NCI-H2227 treated with DMSO at 0.1 percent for 48 hours (cell line): ENCODE results near the gene ARHGAP26.

Source experiments
- DNase-seq: peaks from one replicate; lab custom pipeline; 2025; lab: John Stamatoyannopoulos, UW

ARHGAP26 gene

DNA sequence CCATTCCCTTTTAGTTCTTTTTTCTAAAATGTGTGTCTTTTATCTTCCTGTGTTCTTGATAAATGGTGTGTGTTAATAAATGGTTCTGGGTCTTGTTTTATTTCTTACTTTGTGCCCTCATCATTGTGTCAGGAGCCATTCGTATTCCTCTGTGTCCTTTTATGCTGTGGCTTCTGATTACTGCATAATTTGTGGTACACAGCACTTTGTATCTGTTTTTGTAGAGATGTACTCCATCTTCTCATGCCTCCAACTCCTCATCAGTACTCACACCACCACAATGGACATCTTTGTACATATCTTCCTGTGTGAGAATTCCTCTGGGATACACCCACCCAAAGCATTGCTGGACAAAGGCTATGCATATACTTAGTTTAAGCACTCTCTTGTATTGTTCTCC lies 247.4 kb downstream of the ARHGAP26 start:
- no peak for DNase-seq

DNA sequence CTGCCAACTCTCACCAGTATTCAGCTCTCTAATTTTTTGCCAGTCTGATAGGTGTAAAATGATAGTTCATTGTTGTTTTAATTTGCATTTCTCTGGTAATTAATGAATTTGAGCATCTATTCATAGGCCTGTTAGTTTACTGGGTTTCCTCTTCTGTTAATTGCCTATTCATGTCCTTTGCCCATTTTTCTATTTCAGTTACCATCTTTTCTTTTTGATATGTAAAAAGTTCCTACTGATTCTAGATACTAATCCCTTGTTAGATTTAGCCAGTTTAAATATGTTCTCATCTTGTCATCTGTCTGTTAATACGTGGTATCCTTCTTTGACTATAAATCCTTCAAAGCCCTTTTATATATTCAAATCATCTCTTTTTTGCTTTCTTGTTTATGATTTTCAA lies 247.8 kb downstream of the ARHGAP26 start:
- no peak for DNase-seq

DNA sequence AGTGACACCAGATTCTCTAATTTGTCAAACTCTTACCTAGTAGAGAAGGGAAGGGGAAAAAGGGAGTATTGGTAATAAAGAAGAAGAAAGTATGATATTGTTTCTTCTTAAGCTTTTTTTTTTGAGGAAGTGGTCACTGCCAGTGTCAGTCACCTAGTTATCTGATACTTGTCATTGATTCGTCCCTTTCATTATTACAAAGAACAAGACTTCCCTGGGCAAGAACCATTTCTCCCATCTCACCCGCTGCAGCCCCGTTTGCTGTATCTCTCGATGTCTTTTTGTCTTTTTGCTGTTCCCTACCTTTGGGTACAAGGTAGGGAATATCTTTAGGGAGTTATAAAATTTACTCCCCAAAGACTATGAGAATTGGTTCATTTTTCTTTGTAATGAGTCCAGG lies 249.0 kb downstream of the ARHGAP26 start:
- no peak for DNase-seq

DNA sequence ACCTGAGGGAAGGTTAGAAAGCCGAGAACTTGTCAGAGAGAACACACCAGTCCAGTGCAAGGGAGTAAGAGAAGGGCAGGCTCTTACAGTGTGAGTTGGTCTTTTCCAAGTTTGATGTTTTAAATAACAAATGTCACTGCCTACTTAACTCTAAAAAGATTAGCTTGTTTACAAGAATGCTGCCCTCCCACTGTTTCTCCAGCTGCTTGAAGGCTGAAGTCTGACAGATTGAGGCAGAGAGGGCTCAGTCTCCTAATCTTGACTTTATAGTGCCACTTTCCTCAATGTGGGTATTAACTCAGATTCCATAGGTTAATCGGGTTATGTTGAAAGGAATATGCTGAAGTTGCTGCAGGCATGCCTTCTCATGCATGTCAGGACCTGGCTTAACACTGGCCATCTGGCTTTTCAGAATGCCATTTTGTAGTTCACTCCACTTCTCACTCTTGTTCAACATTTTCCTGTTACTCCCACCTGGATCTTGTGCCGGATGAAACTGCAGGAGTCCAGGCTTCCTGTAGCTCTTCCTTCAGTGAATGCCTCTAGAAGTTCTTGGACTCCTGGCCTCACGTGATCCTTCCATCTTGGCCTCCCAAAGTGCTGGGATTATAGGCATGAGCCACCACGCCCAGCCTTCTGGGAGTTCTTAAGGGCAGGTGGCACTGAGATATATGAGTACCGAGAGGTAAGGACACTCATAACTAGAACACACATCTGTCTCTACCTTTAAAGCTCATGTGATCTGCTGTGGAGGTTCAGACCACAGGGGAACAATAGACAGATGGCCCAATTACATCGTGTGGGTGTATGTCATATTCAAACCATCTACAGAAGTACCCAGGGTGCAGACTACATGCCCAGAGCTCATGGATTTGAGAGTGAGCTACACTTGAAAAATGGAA lies 249.7 kb downstream of the ARHGAP26 start:
- no peak for DNase-seq

DNA sequence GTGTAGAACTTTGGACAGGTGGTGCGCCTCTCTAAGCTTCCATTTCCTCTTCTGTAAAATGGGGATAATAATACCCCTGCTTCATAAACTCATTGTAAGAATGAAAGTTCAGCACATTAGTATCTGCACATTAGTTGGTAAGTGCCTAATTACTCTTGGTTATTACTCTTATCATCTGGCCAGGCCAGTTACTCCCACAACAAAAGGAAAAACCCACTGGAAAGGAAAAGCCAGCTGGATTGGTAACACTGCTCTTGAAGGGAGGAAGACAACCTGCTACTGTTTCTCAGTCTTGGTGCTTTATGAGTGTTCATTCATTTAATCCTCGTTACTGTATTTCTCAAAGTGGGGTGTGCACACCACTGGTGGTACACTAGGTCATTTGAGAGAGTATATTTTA lies 251.4 kb downstream of the ARHGAP26 start:
- DNase-seq = no peak

DNA sequence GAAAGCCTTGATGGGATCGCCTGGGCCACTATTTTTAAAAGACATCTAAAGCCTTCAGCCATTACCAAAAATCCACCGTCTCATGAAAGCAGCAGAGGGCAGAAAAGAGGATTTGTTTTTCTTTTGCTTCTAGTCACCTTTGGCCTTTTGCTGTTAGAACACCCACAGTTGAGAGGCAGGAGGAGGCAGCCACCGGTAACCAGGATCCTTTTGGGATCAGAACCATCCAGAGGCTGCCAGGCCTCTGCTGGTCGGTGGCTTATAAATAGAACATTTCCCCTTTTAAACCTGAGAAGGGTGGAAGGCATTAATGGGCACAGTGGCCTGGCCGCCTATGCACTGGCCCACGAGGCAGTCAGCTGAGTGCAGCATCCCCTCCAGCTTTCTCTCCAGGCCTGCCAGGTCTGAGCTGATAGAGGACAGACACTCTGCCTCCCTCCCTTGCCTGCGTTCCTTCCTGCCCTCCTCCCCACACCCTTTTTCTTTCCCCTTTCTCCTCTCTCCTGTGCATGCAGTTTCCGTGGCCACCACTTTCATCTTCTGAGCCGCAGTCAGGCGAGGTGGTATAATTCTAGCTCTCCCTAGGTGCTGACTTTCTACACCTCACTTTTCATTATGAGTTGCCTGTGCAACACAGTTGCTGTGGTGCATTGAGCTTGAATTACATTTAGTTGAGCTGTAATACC lies 253.4 kb downstream of the ARHGAP26 start:
- DNase-seq = no peak

DNA sequence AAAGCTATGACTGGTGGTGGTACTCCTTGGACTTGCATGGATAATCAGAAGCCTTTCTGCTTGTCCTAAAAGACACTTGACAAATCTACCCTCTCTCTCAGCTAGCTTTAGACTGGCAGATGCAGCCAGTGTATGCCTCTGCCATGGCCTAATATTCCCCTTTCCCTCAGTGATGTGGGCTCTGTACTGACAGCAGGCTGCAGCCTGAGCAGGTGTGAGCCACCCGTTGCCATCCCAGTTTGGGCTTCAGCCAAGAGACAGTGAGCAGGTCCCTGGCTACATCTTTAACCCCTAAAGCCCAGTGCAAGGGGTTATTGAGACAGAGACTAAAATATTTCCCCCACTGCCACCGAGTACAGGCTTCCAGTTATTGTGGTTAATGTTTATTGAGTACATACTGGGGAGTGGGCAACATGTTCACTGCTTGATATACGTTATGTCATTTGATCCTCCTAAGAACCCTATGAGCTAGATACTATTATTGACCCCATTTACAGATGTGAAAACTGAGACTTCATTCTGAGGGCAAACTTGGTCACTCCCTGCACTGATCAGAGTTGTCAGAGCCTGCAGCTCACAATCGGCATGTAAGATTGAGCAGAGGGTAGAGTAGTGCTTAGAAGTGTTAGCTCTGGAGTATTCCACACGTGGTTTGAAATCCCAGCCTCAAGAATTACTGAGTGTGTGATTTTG lies 254.2 kb downstream of the ARHGAP26 start:
- no peak for DNase-seq

DNA sequence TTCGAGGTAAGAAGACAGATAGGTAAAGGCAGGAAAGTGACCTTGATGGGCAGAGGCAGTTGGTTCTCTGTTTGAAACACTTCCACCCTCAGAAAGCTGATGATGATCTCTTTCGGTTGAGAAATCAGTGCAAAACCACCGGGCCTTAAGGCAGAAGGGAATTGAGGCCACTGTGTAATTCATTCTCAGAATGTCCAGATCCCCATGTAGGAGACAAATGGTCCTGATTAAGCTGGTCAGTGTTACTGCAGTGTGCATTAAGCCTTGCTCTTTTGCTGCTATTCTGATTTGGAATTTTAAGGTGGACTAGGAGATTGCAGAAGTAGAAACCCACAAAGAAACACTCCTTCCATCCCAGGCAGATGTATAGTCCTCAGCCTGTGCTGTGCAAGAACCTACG lies 255.2 kb downstream of the ARHGAP26 start:
- no peak for DNase-seq

DNA sequence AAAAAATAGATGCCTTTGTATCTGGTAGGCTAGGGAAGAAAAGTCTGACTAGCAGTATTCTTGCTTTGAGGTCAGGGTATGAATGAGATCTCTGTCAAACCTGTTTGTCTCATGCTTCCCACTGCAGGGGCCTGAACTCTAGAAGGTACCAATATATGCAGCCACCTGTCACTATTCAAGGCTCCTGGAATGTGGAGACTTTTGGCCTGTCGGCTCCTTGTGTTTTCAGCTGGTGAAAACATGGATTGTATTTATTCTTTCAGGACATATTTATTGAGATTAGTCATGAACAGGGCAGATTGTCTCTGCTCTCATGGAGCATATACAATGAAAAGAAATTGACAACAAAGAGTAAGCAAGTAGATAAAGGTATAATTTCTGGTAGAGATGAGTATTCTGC lies 255.8 kb downstream of the ARHGAP26 start:
- DNase-seq = no peak

DNA sequence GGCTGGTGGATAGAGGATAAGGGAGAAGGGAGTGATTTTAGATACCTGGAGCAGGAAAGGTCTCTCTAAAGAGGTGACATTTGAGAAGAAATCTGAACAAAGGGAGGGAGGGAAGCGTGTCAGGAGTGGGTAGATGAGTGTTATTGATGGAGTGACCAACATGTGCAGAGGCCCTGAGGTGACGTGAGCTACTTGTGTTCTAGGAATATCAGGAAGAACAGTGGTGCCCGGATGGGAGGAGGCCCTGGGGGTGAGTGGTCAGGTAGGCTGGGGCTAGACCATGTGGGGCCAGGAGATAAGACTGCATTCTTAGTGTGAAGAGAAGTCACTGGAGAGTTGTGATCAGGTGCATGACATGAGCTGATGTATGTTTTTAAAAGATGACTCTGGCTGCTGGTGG lies 256.2 kb downstream of the ARHGAP26 start:
- DNase-seq = no peak

DNA sequence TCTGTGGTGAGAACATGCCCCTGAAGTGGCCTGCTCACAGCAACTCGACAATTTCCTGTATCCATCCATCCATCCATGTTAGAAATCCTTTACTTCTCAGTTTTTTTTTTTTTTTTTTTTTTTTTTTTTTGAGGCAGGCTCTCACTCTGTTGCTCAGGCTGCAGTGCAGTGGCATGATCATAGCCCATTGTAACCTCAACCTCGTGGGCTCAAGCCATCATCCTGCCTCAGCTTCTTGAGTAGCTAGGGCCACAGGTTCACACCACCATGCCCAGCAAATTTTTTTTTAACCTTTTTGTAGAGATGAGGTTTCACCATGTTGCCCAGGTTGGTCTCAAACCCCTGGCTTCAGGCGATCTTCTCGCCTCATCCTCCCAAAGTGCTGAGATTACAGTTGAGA lies 259.1 kb downstream of the ARHGAP26 start:
- DNase-seq = no peak

DNA sequence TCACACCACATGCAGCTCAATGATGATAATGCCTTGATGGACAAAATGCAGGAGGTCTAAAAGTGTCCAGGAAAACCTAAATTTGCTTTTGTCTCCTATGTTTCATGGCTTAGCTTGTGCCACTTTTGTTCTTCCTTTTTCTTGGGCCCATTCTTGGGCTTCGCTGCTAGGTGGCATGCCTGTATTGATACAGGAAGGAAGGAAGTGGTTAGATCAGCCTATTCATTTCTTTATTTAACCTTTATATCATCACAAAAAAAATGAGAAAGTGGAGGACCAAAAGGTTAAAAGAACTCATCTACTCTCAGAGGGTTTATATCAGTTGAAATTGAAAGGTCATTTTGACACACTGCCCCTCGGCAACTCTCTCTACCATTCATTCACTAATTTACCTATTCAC lies 260.2 kb downstream of the ARHGAP26 start:
- no peak for DNase-seq

DNA sequence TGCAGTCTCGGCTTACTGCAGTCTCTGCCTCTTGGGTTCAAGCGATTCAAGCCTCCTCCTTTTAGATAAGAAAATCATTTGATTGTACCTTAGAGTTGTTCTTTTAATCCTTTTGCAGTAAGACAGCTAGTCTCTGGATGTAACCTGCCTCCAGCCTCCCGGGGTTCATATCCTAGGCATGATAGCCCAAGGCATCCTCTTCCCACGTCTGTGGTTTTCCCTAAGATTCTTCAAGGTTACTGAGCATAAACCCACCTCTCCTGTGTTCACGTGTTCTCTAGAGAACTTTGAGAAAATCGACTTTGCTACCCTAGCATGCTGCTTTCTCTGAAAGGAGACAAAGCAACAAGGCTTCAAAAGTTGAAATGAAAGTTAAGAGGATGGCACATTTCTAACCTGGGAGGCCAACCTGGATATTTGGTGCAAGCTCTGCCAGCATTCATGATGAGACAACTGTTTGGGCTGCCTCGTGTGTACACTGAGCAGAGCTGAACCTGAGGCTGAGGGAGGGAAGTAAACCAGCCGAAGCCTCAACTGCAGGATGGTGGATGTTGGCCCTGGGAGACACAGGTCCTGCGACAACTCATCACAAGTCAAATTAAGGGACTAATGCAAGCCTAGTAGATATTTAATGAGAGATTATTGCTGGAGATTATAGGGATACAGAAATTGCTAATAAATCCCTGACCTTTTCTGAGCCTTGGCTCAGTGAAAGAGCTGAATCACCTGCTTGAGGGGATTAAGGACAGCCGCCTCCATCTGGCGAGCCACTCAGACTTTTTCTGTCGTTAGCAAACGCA lies 261.8 kb downstream of the ARHGAP26 start:
- peak; percentile 51 for DNase-seq

DNA sequence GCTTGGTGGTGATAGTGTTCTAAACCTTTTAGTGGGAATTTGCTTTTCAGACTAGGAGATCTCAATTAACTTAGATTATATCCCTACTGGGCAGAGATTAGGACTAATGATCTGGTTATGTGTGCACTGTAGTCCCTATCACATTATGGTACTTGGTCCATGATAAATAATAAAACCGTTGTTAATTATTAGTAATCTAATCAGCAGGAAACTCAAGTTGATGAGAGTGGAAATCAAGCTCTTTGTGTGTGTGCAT lies 262.3 kb downstream of the ARHGAP26 start:
- DNase-seq = no peak

DNA sequence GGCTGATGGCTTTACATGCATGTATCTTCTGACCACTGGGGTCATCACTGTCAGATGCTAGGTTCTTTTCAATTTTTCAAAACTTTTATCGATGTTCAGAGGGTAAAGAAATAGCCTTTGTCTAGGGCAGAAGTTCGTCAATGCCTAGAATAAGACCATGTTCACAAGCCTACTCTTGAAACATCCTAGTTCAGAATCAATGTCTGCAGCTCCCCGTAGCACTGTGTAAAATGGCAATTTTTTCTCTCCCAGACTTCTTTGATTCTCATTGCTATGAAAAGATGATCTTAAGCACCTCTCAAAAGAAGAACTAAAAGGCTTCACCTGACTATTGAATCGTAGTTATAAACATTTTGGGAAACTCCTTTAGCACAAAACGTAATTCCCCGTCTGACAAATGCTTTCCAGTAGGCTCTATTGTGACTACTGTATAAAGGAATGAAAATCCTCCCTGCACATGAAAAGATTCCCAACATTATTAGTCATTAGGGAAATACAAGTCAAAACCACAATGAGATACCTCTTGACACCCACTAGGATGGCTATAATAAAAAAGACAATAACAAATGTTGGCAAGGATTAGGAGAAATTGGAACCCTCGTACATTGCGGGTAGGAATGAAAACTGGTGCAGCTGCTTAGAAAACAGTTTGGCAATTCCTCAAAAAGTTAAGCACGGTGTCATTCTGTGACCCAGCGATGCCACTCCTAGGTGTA lies 263.5 kb downstream of the ARHGAP26 start:
- no peak for DNase-seq

DNA sequence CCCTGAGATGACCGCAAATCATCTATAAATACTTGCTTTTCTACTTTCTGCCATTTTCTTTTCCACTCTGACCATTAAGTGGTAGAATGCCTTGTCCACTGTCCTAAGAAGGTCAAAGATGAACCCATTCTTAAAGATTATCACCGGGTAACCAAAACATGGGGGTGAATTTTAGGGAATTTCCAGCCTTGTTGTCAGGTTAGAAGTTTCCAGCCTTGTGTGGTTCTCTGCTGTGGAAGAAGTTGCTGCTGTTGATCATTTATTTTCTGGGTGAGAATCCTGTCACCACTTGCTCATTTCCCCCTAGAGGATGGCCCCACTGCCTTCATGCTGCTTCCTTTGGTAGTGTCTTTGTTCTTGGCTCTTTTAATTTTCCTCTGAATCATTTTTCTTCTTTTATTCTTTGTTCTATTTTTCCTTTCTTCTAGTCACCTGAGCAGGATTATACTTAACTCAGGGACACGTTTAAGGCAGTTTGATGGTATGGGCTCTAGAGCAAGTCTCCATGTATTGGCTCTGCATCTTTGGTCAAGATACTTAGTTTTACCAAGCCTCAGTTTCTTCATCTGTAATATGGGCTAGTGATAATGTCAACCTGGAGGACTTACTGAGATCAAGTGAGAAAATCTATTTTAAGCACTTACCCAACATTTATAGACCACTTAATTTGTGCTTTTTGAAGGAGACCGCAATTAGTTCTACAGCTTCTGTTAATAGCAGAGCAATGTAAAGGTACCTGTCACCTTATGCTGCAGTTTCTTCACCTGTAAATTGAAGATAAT lies 266.2 kb downstream of the ARHGAP26 start:
- no peak for DNase-seq

DNA sequence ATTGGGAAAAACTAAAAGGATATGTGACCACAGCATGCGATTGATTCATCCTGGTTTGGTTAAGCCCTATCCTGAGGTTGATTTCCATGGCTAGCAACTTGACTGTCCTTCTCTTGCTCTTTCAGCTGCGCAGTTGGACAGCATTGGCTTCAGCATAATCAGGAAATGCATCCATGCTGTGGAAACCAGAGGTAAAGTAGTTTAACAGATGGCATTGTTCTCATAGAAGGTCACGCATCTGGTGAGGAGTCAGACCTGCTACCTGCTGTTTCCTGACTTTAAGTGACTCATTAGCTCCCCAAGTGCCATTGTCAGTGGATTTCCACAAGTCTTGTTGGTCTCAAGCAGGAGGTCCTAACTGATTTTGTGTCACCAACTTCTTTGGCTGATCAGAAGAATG lies 266.9 kb downstream of the ARHGAP26 start:
- no peak for DNase-seq

DNA sequence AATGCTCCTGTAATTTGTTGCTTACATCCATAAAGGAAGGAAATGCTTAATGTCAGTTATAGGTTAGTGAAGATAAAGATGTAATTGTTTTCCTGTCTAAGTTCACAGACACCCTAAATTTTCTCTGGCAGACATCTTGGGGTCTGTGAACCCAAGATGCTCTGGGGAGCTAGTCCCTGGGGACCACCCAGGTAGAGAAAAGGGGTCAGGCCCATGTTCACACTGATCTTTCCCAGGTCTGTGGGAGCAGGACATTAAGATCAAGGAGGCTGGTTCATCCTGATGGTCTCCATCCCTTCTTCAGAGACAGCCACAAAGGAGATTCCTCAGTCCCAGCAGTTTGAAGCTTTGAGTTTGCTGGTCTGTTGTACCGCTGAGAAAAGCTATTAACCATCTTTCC lies 267.5 kb downstream of the ARHGAP26 start:
- no peak for DNase-seq

DNA sequence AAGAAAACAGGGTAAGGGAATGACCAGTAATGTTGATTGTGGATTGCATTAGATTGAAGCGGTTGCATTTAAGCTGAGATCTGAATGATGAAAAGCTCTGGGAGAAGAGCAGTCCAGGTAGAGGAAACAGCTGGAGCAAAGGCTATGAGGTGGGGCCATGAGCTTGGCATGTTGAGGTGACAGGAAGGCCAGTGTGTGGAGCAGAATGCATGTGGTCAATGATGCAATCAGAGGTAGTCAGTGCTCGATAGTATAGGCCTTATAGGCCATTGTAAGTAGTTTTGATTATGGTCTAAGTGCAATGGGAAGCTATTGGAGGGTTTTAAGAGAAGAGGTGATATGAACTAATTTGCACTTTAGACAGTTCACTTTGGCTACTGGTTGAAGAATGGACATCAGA lies 270.4 kb downstream of the ARHGAP26 start:
- no peak for DNase-seq

DNA sequence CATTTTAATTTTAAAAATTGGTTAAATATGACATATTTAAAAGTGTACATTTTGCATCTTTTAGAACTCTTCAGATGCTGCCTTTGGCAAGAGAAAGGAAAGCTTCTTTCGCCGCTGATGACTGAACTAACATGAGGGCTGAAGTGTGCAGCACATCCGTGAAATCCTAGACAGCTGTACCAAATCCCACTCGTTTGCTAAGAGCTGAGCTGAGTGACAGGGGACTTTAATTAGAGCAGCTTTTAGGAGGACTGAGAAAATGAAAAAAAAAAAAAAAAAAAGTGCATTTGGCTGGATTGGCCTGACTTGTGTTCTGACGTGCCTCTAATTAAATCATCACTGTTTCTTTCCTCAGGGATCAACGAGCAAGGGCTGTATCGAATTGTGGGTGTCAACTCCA lies 271.3 kb downstream of the ARHGAP26 start:
- no peak for DNase-seq
